Neutrophil (primary cell): ENCODE data around the gene KLHDC8A.
"Not testable (repeated sequence)": the region's sequence is repeated elsewhere in the genome, so short reads cannot be mapped to it uniquely, and the experiment has no call there.

ENCODE experiments used
- H3K27ac ChIP-seq: fragments of 200-600 bp; sonication (generic); 2 replicates; pipeline ENCODE4 v1.5.1; 2016; ENCODE audit warnings: mild to moderate bottlenecking, moderate library complexity
- H3K27me3 ChIP-seq: fragments of 200-600 bp; sonication (generic); 2 replicates; pipeline ENCODE4 v1.6.0; 2016; ENCODE audit warnings: mild to moderate bottlenecking
- H3K36me3 ChIP-seq: fragments of 200-600 bp; sonication (generic); 2 replicates; pipeline ENCODE4 v1.5.1; 2017
- H3K4me1 ChIP-seq, 2 experiments: fragments of 200-600 bp in 1 of 2; sonication (generic) in 1 of 2; 1 replicate in 1 of 2; 2 replicates in 1 of 2; pipeline versions ENCODE4 v1.5.1 to v1.6.1; 2013 to 2016; ENCODE audit warnings: low read depth in 1 of 2, low read length in 1 of 2, mild to moderate bottlenecking in 1 of 2, moderate library complexity in 1 of 2; ENCODE audit not compliant: control insufficient read depth in 1 of 2, insufficient read depth in 1 of 2
- H3K4me3 ChIP-seq, 2 experiments: fragments of 200-600 bp in 1 of 2; sonication (generic) in 1 of 2; 1 replicate in 1 of 2; 2 replicates in 1 of 2; pipeline ENCODE4 v1.5.1; 2013 to 2016; ENCODE audit warnings: low read depth in 1 of 2, low read length in 1 of 2, mild to moderate bottlenecking in 1 of 2, moderate library complexity in 1 of 2
- H3K9me3 ChIP-seq: fragments of 200-600 bp; sonication (generic); 2 replicates; pipeline ENCODE4 v1.5.1; 2016
- TF ChIP-seq, protein P1 (sequence below): fragments of 200-600 bp; sonication (generic); IDR thresholded peaks from 2 replicates; pipeline ENCODE4 v1.5.1; 2016; ENCODE audit warnings: antibody characterized with exemption

The KLHDC8A gene, protein sequence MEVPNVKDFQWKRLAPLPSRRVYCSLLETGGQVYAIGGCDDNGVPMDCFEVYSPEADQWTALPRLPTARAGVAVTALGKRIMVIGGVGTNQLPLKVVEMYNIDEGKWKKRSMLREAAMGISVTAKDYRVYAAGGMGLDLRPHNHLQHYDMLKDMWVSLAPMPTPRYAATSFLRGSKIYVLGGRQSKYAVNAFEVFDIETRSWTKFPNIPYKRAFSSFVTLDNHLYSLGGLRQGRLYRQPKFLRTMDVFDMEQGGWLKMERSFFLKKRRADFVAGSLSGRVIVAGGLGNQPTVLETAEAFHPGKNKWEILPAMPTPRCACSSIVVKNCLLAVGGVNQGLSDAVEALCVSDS

DNA sequence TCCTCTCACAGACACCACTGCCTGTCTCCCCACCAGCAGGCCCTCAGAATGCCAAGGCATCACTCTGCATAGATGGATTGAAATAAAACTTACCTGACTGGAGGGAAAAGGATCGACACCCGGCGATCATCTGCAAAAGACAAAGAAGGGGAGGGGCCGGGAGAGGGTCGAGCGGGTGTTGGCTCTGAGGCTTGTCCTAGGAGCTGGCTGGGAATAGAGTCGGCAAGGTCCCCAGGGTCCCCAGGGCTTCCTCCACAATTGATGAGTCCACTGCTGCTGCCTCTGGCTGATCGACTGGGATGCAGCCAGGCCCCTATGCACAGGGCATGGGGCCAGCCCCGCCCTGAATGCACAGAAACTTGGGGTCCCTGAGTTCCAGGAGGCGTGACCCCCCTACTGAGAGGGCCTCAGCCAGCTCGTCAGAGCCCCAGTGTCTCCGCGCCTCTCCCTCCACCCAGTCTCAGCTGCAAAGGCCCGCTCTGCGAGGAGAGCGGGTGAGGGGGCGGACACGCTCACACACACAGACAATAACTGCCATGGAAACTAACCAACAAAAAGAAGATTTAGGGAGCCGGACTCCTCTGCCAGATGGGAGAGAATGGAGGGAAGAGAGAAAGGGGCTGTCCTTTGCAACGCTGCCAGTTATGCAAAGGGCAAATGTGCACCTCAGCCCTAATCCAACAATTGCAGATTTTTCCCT lies at the start of gene KLHDC8A:
TSS of gene KLHDC8A (minus strand) at position 483 of the 700 bp plus-strand sequence. CDS start 13,318 bp downstream, outside the sequence.
- H3K27ac ChIP-seq = no peak within 1 kb of the TSS
- H3K9me3 ChIP-seq = no peaks in the 10 kb centered on the region
- peaks cover 54% of the 10 kb centered on the region for H3K27me3 ChIP-seq
- no peaks in the 10 kb centered on the region for H3K36me3 ChIP-seq
- no peaks in the 10 kb centered on the region for H3K4me1 ChIP-seq
- TF ChIP-seq, protein P1, sequence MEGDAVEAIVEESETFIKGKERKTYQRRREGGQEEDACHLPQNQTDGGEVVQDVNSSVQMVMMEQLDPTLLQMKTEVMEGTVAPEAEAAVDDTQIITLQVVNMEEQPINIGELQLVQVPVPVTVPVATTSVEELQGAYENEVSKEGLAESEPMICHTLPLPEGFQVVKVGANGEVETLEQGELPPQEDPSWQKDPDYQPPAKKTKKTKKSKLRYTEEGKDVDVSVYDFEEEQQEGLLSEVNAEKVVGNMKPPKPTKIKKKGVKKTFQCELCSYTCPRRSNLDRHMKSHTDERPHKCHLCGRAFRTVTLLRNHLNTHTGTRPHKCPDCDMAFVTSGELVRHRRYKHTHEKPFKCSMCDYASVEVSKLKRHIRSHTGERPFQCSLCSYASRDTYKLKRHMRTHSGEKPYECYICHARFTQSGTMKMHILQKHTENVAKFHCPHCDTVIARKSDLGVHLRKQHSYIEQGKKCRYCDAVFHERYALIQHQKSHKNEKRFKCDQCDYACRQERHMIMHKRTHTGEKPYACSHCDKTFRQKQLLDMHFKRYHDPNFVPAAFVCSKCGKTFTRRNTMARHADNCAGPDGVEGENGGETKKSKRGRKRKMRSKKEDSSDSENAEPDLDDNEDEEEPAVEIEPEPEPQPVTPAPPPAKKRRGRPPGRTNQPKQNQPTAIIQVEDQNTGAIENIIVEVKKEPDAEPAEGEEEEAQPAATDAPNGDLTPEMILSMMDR = no peak
- no peak within 1 kb of the TSS for H3K4me3 ChIP-seq

DNA sequence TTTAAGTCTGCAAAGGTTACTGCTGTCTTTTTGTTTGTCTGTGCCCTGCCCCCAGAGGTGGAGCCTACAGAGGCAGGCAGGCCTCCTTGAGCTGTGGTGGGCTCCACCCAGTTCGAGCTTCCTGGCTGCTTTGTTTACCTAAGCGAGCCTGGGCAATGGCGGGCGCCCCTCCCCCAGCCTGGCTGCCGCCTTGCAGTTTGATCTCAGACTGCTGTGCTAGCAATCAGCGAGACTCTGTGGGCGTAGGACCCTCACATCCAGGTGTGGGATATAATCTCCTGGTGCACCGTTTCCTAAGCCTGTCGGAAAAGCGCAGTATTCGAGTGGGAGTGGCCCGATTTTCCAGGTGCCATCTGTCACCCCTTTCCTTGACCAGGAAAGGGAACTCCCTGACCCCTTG lies 49.5 kb upstream of the KLHDC8A start:
- H3K27ac ChIP-seq, H3K27me3 ChIP-seq, H3K4me3 ChIP-seq, H3K4me1 ChIP-seq, H3K36me3 ChIP-seq, H3K9me3 ChIP-seq: not testable (repeated sequence)

DNA sequence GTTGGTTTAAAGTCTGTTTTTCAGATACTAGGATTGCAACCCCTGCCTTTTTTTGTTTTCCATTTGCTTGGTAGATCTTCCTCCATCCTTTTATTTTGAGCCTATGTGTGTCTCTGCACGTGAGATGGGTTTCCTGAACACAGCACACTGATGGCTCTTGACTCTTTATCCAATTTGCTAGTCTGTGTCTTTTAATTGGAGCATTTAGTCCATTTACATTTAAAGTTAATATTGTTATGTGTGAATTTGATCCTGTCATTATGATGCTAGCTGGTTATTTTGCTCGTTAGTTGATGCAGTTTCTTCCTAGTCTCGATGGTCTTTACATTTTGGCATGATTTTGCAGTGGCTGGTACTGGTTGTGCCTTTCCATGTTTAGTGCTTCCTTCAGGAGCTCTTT lies 47.8 kb upstream of the KLHDC8A start:
- H3K9me3 ChIP-seq, H3K36me3 ChIP-seq, H3K4me1 ChIP-seq, H3K4me3 ChIP-seq, H3K27me3 ChIP-seq, H3K27ac ChIP-seq: not testable (repeated sequence)

DNA sequence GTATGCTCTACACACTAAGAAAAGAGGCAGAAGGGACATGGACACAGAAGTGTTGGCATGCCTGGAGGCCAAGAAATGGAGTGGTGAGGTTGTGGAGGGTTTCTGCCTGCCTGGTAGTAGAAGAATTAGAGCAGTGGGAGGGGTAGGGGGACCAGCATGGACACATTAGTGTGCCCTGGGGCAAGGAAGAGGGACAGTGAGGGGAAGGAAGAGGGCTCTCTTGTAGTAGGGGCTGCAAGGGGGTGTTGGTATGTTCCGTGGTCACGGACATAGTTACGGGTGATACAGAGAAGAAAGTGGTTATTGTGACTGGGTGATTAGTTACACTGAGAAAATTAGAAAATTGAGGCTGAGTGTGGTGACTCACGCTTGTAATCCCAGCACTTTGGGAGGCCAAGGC lies 41.9 kb upstream of the KLHDC8A start:
- Histone ChIP-seq H3K4me1 (no peaks in the 10 kb centered on the region), H3K36me3 (no peaks in the 10 kb centered on the region), H3K4me3 (no peak overlapping the region), H3K27me3 (peaks cover 47% of the 10 kb centered on the region), H3K9me3 (no peaks in the 10 kb centered on the region), H3K27ac (no peak overlapping the region)
- TF ChIP-seq, protein P1 = no peak

DNA sequence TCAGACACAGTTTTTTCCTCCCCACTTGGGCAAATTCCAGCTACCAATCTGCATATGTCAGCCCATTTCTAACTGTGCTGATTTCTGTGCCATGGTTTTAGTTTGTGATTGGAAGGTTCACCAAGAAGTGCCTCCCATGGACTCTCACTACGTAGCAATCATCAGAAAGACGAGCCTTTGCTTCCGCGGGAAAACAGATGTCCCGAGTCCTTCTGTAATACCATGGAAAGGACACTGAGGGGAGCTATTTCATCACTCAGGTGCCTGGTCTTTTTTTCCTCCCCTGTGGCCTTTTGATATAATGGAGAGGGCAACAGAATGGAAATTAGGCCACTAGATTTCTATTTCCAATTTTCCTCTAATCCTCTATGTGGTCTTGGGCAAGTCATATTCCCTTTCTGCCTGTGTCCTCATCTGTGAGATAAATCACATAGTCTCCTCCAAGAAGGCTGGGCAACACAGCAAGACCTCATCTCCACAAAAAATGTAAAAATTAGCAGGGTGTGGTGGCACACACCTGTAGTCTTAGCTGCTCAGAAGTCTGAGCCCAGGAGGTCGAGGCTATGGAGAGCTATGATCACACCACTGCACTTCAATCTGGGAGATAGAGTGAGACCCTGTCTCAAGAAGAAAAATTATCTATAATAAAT lies 40.4 kb upstream of the KLHDC8A start:
- no peaks in the 10 kb centered on the region for H3K4me1 ChIP-seq
- H3K9me3 ChIP-seq = no peaks in the 10 kb centered on the region
- no peak overlapping the region for H3K4me3 ChIP-seq
- H3K36me3 ChIP-seq = no peaks in the 10 kb centered on the region
- H3K27ac ChIP-seq = no peak overlapping the region
- H3K27me3 ChIP-seq = peaks cover 51% of the 10 kb centered on the region
- TF ChIP-seq, protein P1 = no peak

DNA sequence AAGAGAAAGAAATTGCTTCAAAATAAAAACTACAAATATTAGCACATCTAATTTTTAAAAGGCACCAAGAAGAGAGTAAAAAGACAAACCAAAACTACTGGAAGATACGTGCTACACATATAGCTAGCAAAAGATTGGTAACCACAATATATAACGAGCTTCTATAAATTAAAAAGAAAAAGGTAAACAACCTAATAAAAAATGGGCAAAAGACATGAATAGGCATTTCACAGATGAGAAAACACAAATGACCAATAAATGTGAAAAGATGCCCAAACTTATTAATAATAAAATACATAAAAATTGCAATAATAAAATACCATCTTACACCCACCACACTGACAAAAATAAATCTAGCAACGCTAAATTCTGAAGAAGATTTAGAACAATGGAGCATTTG lies 38.9 kb upstream of the KLHDC8A start:
- H3K9me3 ChIP-seq = no peaks in the 10 kb centered on the region
- no peaks in the 10 kb centered on the region for H3K4me1 ChIP-seq
- H3K27me3 ChIP-seq = peaks cover 62% of the 10 kb centered on the region
- H3K27ac ChIP-seq = no peak overlapping the region
- no peaks in the 10 kb centered on the region for H3K36me3 ChIP-seq
- H3K4me3 ChIP-seq = no peak overlapping the region
- TF ChIP-seq, protein P1 = no peak
